ENCODE results near the gene PKM. TPM values are rescaled to one million over a fixed set of nuclear protein-coding genes. Genes with fewer than 3 reads are reported as not detected.
A peak's percentile ranks its signal among the peaks of the same experiment; 100 is the strongest.

The PKM gene
- total RNA-seq, 1 donor from 2014 or later, result 1,163 TPM

- peaks cover 8% of the 10 kb centered on the region for H3K27me3 Mint-ChIP-seq (ENCODE audit: insufficient read depth, low read depth)
- no peaks in the 10 kb centered on the region for H3K27me3 ChIP-seq
- no peak overlapping the region for H2AFZ ChIP-seq (replicated peaks)
- H3K4me1 ChIP-seq, result peaks cover 17% of the 10 kb centered on the region
- no peak overlapping the region for H3K27ac Mint-ChIP-seq
- TF ChIP-seq EZH2phosphoT487 (IDR thresholded peaks at IDR 0.05) (no peak), EZH2 (IDR thresholded peaks at IDR 0.05) (no peak)
- no peak for DNase-seq (ENCODE audit: low spot score)
- peaks cover 42% of the 10 kb centered on the region for H3K4me1 Mint-ChIP-seq
- no peak overlapping the region for H3K9ac ChIP-seq
- no peaks in the 10 kb centered on the region for H3K36me3 Mint-ChIP-seq
- H3K4me3 ChIP-seq, result no peak overlapping the region
- no peaks in the 10 kb centered on the region for H3K9me3 ChIP-seq (ENCODE audit: low read depth)
- H3F3A ChIP-seq (ENCODE audit: low read depth), result no peaks in the 10 kb centered on the region
- H4K20me1 ChIP-seq (ENCODE audit: low read depth), result no peaks in the 10 kb centered on the region
- no peak overlapping the region for H3K4me2 ChIP-seq
- H3K79me2 ChIP-seq (ENCODE audit: low read depth), result no peaks in the 10 kb centered on the region
- no peaks in the 10 kb centered on the region for H3K9me3 Mint-ChIP-seq
- H3K27ac ChIP-seq, result no peak overlapping the region
- H3K4me3 Mint-ChIP-seq, result no peak overlapping the region
- no peaks in the 10 kb centered on the region for H3K36me3 ChIP-seq
Measured at GRCh38 chr15:72176743-72177142, 54.2 kb downstream of the PKM start.

- Mint-ChIP-seq H3K9me3 (no peaks in the 10 kb centered on the region), H3K4me1 (peaks cover 38% of the 10 kb centered on the region), H3K27me3 (ENCODE audit: insufficient read depth, low read depth) (peaks cover 8% of the 10 kb centered on the region), H3K36me3 (no peaks in the 10 kb centered on the region), H3K4me3 (no peak overlapping the region), H3K27ac (no peak overlapping the region)
- TF ChIP-seq CTCF (IDR thresholded peaks at IDR 0.05), result no peak
- TF ChIP-seq EZH2phosphoT487 (IDR thresholded peaks at IDR 0.05), result no peak
- TF ChIP-seq EZH2 (IDR thresholded peaks at IDR 0.05), result no peak
- Histone ChIP-seq H4K20me1 (ENCODE audit: low read depth) (no peaks in the 10 kb centered on the region), H3K36me3 (no peaks in the 10 kb centered on the region), H3K4me1 (peaks cover 17% of the 10 kb centered on the region), H3F3A (ENCODE audit: low read depth) (no peaks in the 10 kb centered on the region), H3K79me2 (ENCODE audit: low read depth) (no peaks in the 10 kb centered on the region), H3K9ac (no peak overlapping the region), H3K27me3 (no peaks in the 10 kb centered on the region), H3K27ac (no peak overlapping the region), H3K4me2 (no peak overlapping the region), H3K9me3 (ENCODE audit: low read depth) (no peaks in the 10 kb centered on the region), H3K4me3 (no peak overlapping the region), H2AFZ (replicated peaks) (no peak overlapping the region)
- DNase-seq (ENCODE audit: low spot score), result no peak
Measured at GRCh38 chr15:72176159-72176558, 54.8 kb downstream of the PKM start.

GRCh38 chr15:72175186-72176044 is 55.6 kb downstream of the PKM start:
- Histone ChIP-seq H3K4me2 (no peak overlapping the region), H4K20me1 (ENCODE audit: low read depth) (no peaks in the 10 kb centered on the region), H3K79me2 (ENCODE audit: low read depth) (no peaks in the 10 kb centered on the region), H3K4me1 (peaks cover 17% of the 10 kb centered on the region), H2AFZ (replicated peaks) (no peak overlapping the region), H3K9ac (no peak overlapping the region), H3K27ac (no peak overlapping the region), H3K4me3 (no peak overlapping the region), H3F3A (ENCODE audit: low read depth) (no peaks in the 10 kb centered on the region), H3K9me3 (ENCODE audit: low read depth) (no peaks in the 10 kb centered on the region), H3K36me3 (no peaks in the 10 kb centered on the region), H3K27me3 (no peaks in the 10 kb centered on the region)
- no peaks in the 10 kb centered on the region for H3K9me3 Mint-ChIP-seq
- H3K4me3 Mint-ChIP-seq, result no peak overlapping the region
- H3K4me1 Mint-ChIP-seq, result peaks cover 31% of the 10 kb centered on the region
- TF ChIP-seq CTCF (IDR thresholded peaks at IDR 0.05), result no peak
- no peak for TF ChIP-seq EZH2 (IDR thresholded peaks at IDR 0.05)
- H3K27ac Mint-ChIP-seq, result peak overlapping the region; percentile 1
- H3K27me3 Mint-ChIP-seq (ENCODE audit: insufficient read depth, low read depth), result peaks cover 8% of the 10 kb centered on the region
- H3K36me3 Mint-ChIP-seq, result no peaks in the 10 kb centered on the region
- DNase-seq (ENCODE audit: low spot score), result no peak

GRCh38 chr15:72174551-72175165 is 56.3 kb downstream of the PKM start:
- TF ChIP-seq EZH2 (IDR thresholded peaks at IDR 0.05) (no peak), EZH2phosphoT487 (IDR thresholded peaks at IDR 0.05) (no peak), CTCF (IDR thresholded peaks at IDR 0.05) (no peak)
- H3K27ac Mint-ChIP-seq, result peak overlapping the region; percentile 1
- H3K4me2 ChIP-seq, result no peak overlapping the region

More at GRCh38 chr15:72174551-72175165, 56.3 kb downstream of the PKM start:
- H3K9ac ChIP-seq, result no peak overlapping the region
- DNase-seq (ENCODE audit: low spot score), result no peak
- Mint-ChIP-seq H3K36me3 (no peaks in the 10 kb centered on the region), H3K9me3 (no peaks in the 10 kb centered on the region), H3K4me1 (peaks cover 24% of the 10 kb centered on the region), H3K4me3 (no peak overlapping the region), H3K27me3 (ENCODE audit: insufficient read depth, low read depth) (peaks cover 8% of the 10 kb centered on the region)
- no peaks in the 10 kb centered on the region for H3K79me2 ChIP-seq (ENCODE audit: low read depth)
- H3K9me3 ChIP-seq (ENCODE audit: low read depth), result no peaks in the 10 kb centered on the region
- no peak overlapping the region for H2AFZ ChIP-seq (replicated peaks)
- H4K20me1 ChIP-seq (ENCODE audit: low read depth), result no peaks in the 10 kb centered on the region
- H3F3A ChIP-seq (ENCODE audit: low read depth), result no peaks in the 10 kb centered on the region
- no peaks in the 10 kb centered on the region for H3K27me3 ChIP-seq
- H3K4me1 ChIP-seq, result peaks cover 10% of the 10 kb centered on the region
- H3K36me3 ChIP-seq, result no peaks in the 10 kb centered on the region
- H3K27ac ChIP-seq, result no peak overlapping the region
- no peak overlapping the region for H3K4me3 ChIP-seq
